ENCODE data around the gene TLR10. TPM values are rescaled to one million over a fixed set of nuclear protein-coding genes. Genes with fewer than 3 reads are reported as not detected.

Gene TLR10
- total and polyA plus RNA-seq, 2 donors (not counting 3 experiments of a cell fraction or from before 2014, with no cell fraction given): not detected

DNA sequence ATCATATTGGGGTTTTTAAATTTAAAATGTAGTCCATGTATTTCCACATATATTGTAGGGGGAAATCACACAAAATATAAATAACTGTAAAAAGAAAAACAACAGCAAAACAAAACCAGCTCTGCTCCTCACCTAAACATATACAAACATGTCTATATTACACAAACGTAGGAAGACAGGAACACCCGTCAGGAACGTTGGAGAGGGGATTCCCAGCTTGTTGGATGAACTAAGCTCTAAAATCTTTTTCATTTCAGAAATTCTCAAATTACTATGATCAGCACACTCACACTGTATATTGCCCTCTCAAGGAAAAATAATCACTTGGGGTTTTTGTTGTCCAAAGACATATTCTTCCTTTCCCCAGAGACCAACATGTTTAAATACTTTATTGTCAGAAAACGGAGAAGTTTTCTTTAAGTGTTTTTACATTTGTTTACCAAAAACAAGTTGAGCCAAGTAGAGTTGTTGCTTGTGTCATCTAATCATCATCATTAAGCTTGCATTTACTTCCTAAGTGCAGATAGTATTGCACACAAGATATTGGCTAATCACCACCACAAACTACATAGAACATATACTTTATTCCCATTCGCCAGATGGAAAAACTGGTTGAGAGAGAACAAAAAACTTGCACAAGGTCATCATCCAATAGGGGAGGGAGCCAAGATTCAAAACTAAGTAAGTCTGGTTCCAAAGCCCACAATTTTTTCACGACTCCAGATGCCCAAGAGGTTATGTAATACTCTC is 2.4 kb upstream of the TLR10 start:
- BruUV-seq (replicated peaks): no TSS peak
- intact Hi-C loops (cut with micrococcal nuclease) (no loop called here), dilution Hi-C loops (cut with MboI; ENCODE audit: extremely low pct_ligation_motif_present, low sequenced_read_pairs) (no loop called here)
- no peaks in the 10 kb centered on the region for H3K4me1 ChIP-seq (ENCODE audit: control insufficient read depth, extremely low read depth, insufficient read depth, low read length)
- TF ChIP-seq GATA2 (IDR thresholded peaks at IDR 0.05; ENCODE audit: insufficient read depth, insufficient read length, low read depth, low read length): no peak
- no peak for TF ChIP-seq EZH2 (IDR thresholded peaks at IDR 0.05; ENCODE audit: borderline replicate concordance, low read depth, low read length, severe bottlenecking)
- TF ChIP-seq, protein P1, sequence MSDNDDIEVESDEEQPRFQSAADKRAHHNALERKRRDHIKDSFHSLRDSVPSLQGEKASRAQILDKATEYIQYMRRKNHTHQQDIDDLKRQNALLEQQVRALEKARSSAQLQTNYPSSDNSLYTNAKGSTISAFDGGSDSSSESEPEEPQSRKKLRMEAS (IDR thresholded peaks at IDR 0.05; ENCODE audit: insufficient read depth, insufficient read length): no peak
- no peak for TF ChIP-seq JUN (IDR thresholded peaks at IDR 0.05; ENCODE audit: borderline replicate concordance, insufficient read depth, insufficient read length, low read depth)
- TF ChIP-seq MYC (IDR thresholded peaks at IDR 0.05; ENCODE audit: low read depth, low read length): no peak
- TF ChIP-seq POLR2AphosphoS5 (IDR thresholded peaks at IDR 0.05; ENCODE audit: insufficient read depth, low read depth, low read length): no peak
- TF ChIP-seq, protein P2, sequence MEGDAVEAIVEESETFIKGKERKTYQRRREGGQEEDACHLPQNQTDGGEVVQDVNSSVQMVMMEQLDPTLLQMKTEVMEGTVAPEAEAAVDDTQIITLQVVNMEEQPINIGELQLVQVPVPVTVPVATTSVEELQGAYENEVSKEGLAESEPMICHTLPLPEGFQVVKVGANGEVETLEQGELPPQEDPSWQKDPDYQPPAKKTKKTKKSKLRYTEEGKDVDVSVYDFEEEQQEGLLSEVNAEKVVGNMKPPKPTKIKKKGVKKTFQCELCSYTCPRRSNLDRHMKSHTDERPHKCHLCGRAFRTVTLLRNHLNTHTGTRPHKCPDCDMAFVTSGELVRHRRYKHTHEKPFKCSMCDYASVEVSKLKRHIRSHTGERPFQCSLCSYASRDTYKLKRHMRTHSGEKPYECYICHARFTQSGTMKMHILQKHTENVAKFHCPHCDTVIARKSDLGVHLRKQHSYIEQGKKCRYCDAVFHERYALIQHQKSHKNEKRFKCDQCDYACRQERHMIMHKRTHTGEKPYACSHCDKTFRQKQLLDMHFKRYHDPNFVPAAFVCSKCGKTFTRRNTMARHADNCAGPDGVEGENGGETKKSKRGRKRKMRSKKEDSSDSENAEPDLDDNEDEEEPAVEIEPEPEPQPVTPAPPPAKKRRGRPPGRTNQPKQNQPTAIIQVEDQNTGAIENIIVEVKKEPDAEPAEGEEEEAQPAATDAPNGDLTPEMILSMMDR (IDR thresholded peaks at IDR 0.05; ENCODE audit: extremely low read depth in 1 of 2, insufficient read depth in 1 of 2, low read depth in 1 of 2, low read length in 2 of 2): no peak
- TF ChIP-seq POLR2A (IDR thresholded peaks at IDR 0.05; ENCODE audit: low read depth, low read length): no peak
- no peaks in the 10 kb centered on the region for H3K27me3 ChIP-seq (ENCODE audit: control insufficient read depth in 2 of 2, insufficient read depth in 2 of 2, low read length in 2 of 2)
- H3K4me3 ChIP-seq (replicated peaks in 1 of 3; ENCODE audit: insufficient read depth in 1 of 3, low read depth in 1 of 3, low read length in 3 of 3): no peak overlapping the region
- no peaks in the 10 kb centered on the region for H3K36me3 ChIP-seq (ENCODE audit: control insufficient read depth in 2 of 2, extremely low read depth in 1 of 2, insufficient read depth in 2 of 2, low read length in 2 of 2)
- H3K9ac ChIP-seq (replicated peaks; ENCODE audit: extremely low read depth, insufficient read depth, low read length): no peak overlapping the region
- ChIA-PET POLR2A (no interaction called here), CTCF (interaction anchor here (0.7 to 2.5 kb wide), 2 partner anchors 20 to 26 kb away, joined by 4 to 14 read pairs; no protein-coding TSS in a partner anchor)
- H2AFZ ChIP-seq (ENCODE audit: low read depth, low read length): no peak overlapping the region
- no peak for FAIRE-seq
- H3K4me2 ChIP-seq (ENCODE audit: insufficient read depth, low read length): no peak overlapping the region
- no peak overlapping the region for H3K27ac ChIP-seq (ENCODE audit: insufficient read depth, low read depth, low read length)
- H3K79me2 ChIP-seq (ENCODE audit: control insufficient read depth, insufficient read depth, low read length): no peaks in the 10 kb centered on the region
- no peaks in the 10 kb centered on the region for H3K9me3 ChIP-seq (replicated peaks; ENCODE audit: control insufficient read depth, insufficient read depth, low read length)
- no peak for DNase-seq (ENCODE audit: low read depth, low spot score)
- no peaks in the 10 kb centered on the region for H4K20me1 ChIP-seq (replicated peaks; ENCODE audit: control insufficient read depth, extremely low read depth, insufficient read depth, low read length)
- H3K9me1 ChIP-seq (replicated peaks; ENCODE audit: control insufficient read depth, extremely low read depth, insufficient read depth, low read length): no peaks in the 10 kb centered on the region

Measured in endothelial cell of umbilical vein (primary cell).